ENCODE data around the gene KLK13. TPM values are rescaled to one million over a fixed set of nuclear protein-coding genes. Genes with fewer than 3 reads are reported as not detected.

The KLK13 gene
- total RNA-seq, 1 experiment from 2014 or later = not detected

DNA sequence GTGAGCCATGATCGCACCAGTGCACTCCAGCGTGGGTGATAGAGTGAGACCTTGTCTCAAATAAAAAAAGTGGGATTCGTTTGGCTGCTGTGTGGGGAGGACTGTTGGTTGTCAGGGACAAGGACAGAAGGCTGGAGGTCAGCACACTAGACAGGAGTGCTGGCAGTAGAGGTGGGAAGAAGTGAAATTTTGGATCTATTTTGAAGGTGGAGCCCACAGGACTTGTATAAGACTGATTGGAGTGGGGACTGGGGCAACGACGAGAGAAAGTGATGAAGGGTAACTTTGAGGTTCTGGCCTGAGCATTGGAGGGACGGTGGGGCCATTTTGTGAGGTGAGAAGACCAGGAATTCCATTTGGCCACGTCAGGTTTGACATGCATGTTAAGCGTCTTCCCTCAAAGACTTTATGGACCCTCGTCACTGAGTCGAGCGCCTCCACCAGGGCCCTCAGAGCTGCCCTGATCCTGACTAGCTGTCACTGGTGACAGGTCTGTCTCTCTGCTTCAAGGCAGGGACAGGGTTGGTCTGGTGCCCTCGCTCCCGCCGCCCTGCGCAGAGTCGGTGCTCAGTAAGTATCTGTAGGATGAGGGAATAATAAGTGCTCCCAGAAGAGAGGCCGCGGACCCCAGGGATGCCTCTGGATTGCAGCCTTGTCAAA is 42.6 kb upstream of the KLK13 start:
- H3K4me3 ChIP-seq (ENCODE audit: low read depth, low read length, poor library complexity, severe bottlenecking) = peak overlapping the region; percentile 82
- peak overlapping the region; percentile 69 for H3K27ac ChIP-seq (ENCODE audit: low read depth, low read length, poor library complexity, severe bottlenecking)
- intact Hi-C loops (cut with micrococcal nuclease; ENCODE audit: unreplicated experiment) = no loop called here
- H3K4me1 ChIP-seq (ENCODE audit: insufficient read depth, low read length, poor library complexity, severe bottlenecking) = peaks cover 7% of the 10 kb centered on the region
- CTCF ChIA-PET = no interaction called here
- peak; percentile 41 for DNase-seq (ENCODE audit: low spot score)
- H3K27me3 ChIP-seq (replicated peaks; ENCODE audit: insufficient read depth, low read depth, low read length, poor library complexity) = peaks cover 5% of the 10 kb centered on the region
- H3K36me3 ChIP-seq (ENCODE audit: insufficient read depth, low read length, poor library complexity, severe bottlenecking) = no peaks in the 10 kb centered on the region
- TF ChIP-seq, protein P1, sequence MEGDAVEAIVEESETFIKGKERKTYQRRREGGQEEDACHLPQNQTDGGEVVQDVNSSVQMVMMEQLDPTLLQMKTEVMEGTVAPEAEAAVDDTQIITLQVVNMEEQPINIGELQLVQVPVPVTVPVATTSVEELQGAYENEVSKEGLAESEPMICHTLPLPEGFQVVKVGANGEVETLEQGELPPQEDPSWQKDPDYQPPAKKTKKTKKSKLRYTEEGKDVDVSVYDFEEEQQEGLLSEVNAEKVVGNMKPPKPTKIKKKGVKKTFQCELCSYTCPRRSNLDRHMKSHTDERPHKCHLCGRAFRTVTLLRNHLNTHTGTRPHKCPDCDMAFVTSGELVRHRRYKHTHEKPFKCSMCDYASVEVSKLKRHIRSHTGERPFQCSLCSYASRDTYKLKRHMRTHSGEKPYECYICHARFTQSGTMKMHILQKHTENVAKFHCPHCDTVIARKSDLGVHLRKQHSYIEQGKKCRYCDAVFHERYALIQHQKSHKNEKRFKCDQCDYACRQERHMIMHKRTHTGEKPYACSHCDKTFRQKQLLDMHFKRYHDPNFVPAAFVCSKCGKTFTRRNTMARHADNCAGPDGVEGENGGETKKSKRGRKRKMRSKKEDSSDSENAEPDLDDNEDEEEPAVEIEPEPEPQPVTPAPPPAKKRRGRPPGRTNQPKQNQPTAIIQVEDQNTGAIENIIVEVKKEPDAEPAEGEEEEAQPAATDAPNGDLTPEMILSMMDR (conservative IDR thresholded peaks at IDR 0.05; ENCODE audit: low read depth, low read length) = 0 out of 2 replicates have a peak, but pooled peaks have one; percentile 21
- no peak for TF ChIP-seq EZH2 (IDR thresholded peaks at IDR 0.05; ENCODE audit: borderline replicate concordance, low read depth, low read length, poor library complexity, severe bottlenecking)
- POLR2A ChIA-PET (ENCODE audit: low non-redundant PET) = no interaction called here
- BruUV-seq (replicated peaks) = no TSS peak
- no peaks in the 10 kb centered on the region for H3K9me3 ChIP-seq (ENCODE audit: low read depth, low read length, poor library complexity, severe bottlenecking)

DNA sequence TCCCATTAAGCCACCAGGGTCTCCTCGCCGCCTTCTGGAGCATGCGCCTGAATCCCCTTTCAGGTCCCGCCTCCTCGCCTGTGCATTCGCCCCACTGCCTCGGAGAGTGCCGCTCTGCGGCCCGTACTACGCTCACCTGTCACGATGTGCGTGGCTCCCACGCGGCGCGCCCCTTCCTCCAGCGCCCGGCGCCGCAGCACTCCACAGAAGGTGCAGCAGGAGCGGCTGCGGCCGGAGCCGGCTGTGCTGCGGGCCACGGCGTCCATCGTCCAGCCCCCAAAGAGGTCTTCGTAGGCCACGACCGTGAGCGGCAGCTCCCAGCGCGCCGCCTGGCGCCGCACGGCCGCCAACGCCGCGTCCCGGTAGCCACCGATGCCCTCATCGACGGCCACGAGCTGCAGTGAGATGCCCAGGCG is 39.0 kb upstream of the KLK13 start:
- intact Hi-C loops (cut with micrococcal nuclease; ENCODE audit: unreplicated experiment) = no loop called here

DNA sequence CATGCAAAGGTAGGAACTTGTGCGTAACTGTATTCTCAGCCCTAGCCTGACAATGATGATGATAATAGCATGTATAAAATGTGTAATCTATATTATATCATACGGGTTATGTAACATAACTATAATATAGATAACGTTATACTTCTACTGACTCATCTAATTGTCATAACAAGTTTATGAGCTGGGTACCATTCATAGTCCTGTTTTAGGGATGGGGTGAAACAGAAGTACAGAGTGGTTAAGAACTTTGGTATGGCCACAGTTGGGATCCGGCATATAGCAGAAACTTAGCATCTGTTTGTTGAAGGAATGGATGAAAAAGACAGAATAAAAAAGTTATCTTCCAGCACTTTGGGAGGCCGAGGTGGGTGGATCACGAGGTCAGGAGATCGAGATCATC is 38.1 kb upstream of the KLK13 start:
- no TSS peak for BruUV-seq (replicated peaks)
- H3K4me1 ChIP-seq (ENCODE audit: insufficient read depth, low read length, poor library complexity, severe bottlenecking) = peaks cover 7% of the 10 kb centered on the region
- no peak overlapping the region for H3K4me3 ChIP-seq (ENCODE audit: low read depth, low read length, poor library complexity, severe bottlenecking)
- intact Hi-C loops (cut with micrococcal nuclease; ENCODE audit: unreplicated experiment) = no loop called here
- H3K27me3 ChIP-seq (replicated peaks; ENCODE audit: insufficient read depth, low read depth, low read length, poor library complexity) = no peaks in the 10 kb centered on the region
- H3K36me3 ChIP-seq (ENCODE audit: insufficient read depth, low read length, poor library complexity, severe bottlenecking) = peaks cover 5% of the 10 kb centered on the region
- H3K27ac ChIP-seq (ENCODE audit: low read depth, low read length, poor library complexity, severe bottlenecking) = no peak overlapping the region
- POLR2A ChIA-PET (ENCODE audit: low non-redundant PET) = no interaction called here
- TF ChIP-seq, protein P1 (conservative IDR thresholded peaks at IDR 0.05; ENCODE audit: low read depth, low read length) = no peak
- no peak for TF ChIP-seq EZH2 (IDR thresholded peaks at IDR 0.05; ENCODE audit: borderline replicate concordance, low read depth, low read length, poor library complexity, severe bottlenecking)
- CTCF ChIA-PET = no interaction called here
- no peak for DNase-seq (ENCODE audit: low spot score)
- no peaks in the 10 kb centered on the region for H3K9me3 ChIP-seq (ENCODE audit: low read depth, low read length, poor library complexity, severe bottlenecking)

More for the DNA sequence above, 39.0 kb upstream of the KLK13 start:
- DNase-seq (ENCODE audit: low spot score) = no peak
- peaks cover 7% of the 10 kb centered on the region for H3K4me1 ChIP-seq (ENCODE audit: insufficient read depth, low read length, poor library complexity, severe bottlenecking)
- no TSS peak for BruUV-seq (replicated peaks)
- H3K27ac ChIP-seq (ENCODE audit: low read depth, low read length, poor library complexity, severe bottlenecking) = no peak overlapping the region
- peaks cover 5% of the 10 kb centered on the region for H3K36me3 ChIP-seq (ENCODE audit: insufficient read depth, low read length, poor library complexity, severe bottlenecking)
- no peaks in the 10 kb centered on the region for H3K27me3 ChIP-seq (replicated peaks; ENCODE audit: insufficient read depth, low read depth, low read length, poor library complexity)
- no peak for TF ChIP-seq EZH2 (IDR thresholded peaks at IDR 0.05; ENCODE audit: borderline replicate concordance, low read depth, low read length, poor library complexity, severe bottlenecking)
- TF ChIP-seq, protein P1 (conservative IDR thresholded peaks at IDR 0.05; ENCODE audit: low read depth, low read length) = no peak
- ChIA-PET POLR2A (ENCODE audit: low non-redundant PET) (no interaction called here), CTCF (no interaction called here)
- H3K9me3 ChIP-seq (ENCODE audit: low read depth, low read length, poor library complexity, severe bottlenecking) = no peaks in the 10 kb centered on the region
- H3K4me3 ChIP-seq (ENCODE audit: low read depth, low read length, poor library complexity, severe bottlenecking) = no peak overlapping the region

Data from A673 (cell line).